Measurements from ENCODE around the gene VAMP7. TPM values are rescaled to one million over a fixed set of nuclear protein-coding genes. Genes with fewer than 3 reads are reported as not detected.

Gene VAMP7
- total RNA-seq, 1 experiment from 2014 or later = 78.4 TPM

DNA sequence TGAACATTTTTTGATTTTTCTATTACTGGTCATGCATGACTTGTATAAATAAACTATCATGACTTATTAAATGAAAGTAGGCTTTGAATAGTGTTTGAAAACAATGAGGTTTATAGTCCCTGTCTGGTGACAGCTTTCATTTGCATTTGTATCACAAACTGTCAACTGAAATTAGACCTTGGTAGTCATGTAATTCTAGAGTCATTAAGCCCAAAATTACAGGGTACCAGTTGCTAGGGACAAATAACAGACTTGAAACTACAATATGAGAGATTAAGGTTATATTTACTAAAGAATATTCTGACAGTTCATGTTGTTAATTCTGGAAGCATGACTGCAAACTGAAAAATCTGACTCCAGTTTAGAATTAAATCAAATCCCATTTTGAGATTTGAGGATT lies 9.2 kb upstream of the VAMP7 start:
- H3K27me3 ChIP-seq (ENCODE audit: control insufficient read depth, insufficient read depth, low read length) = peaks cover 3% of the 10 kb centered on the region; the same call in 1 of the 2 replicates
- intact Hi-C loops (cut with micrococcal nuclease; ENCODE audit: unreplicated experiment) (no loop called here), in situ Hi-C loops (cut with HindIII; ENCODE audit: low pct_unique_long_range_greater_than_20kb, low sequenced_read_pairs) (no loop called here)
- H3K27ac ChIP-seq (ENCODE audit: low read length) = no peak overlapping the region
- no peaks in the 10 kb centered on the region for H3K36me3 ChIP-seq (ENCODE audit: control insufficient read depth, insufficient read depth, low read length)
- DNase-seq (ENCODE audit: low read depth, low spot score) = no peak
- no peak overlapping the region for H3K4me3 ChIP-seq (ENCODE audit: low read depth in 2 of 2, low read length in 2 of 2)
- no peaks in the 10 kb centered on the region for H3K4me1 ChIP-seq (ENCODE audit: control insufficient read depth, insufficient read depth, low read length)
- CTCF ChIA-PET = no interaction called here
- POLR2A ChIA-PET = no interaction called here
- no TSS peak for BruUV-seq (replicated peaks)
- TF ChIP-seq, protein P1, sequence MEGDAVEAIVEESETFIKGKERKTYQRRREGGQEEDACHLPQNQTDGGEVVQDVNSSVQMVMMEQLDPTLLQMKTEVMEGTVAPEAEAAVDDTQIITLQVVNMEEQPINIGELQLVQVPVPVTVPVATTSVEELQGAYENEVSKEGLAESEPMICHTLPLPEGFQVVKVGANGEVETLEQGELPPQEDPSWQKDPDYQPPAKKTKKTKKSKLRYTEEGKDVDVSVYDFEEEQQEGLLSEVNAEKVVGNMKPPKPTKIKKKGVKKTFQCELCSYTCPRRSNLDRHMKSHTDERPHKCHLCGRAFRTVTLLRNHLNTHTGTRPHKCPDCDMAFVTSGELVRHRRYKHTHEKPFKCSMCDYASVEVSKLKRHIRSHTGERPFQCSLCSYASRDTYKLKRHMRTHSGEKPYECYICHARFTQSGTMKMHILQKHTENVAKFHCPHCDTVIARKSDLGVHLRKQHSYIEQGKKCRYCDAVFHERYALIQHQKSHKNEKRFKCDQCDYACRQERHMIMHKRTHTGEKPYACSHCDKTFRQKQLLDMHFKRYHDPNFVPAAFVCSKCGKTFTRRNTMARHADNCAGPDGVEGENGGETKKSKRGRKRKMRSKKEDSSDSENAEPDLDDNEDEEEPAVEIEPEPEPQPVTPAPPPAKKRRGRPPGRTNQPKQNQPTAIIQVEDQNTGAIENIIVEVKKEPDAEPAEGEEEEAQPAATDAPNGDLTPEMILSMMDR (IDR thresholded peaks at IDR 0.05) = no peak
- TF ChIP-seq SIN3A (IDR thresholded peaks at IDR 0.05; ENCODE audit: borderline replicate concordance, insufficient read depth, low read depth, low read length) = no peak
- TF ChIP-seq, protein P2, sequence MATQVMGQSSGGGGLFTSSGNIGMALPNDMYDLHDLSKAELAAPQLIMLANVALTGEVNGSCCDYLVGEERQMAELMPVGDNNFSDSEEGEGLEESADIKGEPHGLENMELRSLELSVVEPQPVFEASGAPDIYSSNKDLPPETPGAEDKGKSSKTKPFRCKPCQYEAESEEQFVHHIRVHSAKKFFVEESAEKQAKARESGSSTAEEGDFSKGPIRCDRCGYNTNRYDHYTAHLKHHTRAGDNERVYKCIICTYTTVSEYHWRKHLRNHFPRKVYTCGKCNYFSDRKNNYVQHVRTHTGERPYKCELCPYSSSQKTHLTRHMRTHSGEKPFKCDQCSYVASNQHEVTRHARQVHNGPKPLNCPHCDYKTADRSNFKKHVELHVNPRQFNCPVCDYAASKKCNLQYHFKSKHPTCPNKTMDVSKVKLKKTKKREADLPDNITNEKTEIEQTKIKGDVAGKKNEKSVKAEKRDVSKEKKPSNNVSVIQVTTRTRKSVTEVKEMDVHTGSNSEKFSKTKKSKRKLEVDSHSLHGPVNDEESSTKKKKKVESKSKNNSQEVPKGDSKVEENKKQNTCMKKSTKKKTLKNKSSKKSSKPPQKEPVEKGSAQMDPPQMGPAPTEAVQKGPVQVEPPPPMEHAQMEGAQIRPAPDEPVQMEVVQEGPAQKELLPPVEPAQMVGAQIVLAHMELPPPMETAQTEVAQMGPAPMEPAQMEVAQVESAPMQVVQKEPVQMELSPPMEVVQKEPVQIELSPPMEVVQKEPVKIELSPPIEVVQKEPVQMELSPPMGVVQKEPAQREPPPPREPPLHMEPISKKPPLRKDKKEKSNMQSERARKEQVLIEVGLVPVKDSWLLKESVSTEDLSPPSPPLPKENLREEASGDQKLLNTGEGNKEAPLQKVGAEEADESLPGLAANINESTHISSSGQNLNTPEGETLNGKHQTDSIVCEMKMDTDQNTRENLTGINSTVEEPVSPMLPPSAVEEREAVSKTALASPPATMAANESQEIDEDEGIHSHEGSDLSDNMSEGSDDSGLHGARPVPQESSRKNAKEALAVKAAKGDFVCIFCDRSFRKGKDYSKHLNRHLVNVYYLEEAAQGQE (IDR thresholded peaks at IDR 0.05; ENCODE audit: insufficient read depth in 1 of 2, low read depth in 2 of 2, low read length in 1 of 2) = no peak
- TF ChIP-seq TCF7L2 (IDR thresholded peaks at IDR 0.05; ENCODE audit: low read depth, low read length) = no peak
- no peak for TF ChIP-seq POLR2AphosphoS5 (IDR thresholded peaks at IDR 0.05; ENCODE audit: low read depth, low read length)
- peaks cover 5% of the 10 kb centered on the region; the same call in 1 of the 2 replicates for H3K9me3 ChIP-seq (ENCODE audit: control insufficient read depth, insufficient read depth, low read depth, low read length)
- ATAC-seq = no peak

DNA sequence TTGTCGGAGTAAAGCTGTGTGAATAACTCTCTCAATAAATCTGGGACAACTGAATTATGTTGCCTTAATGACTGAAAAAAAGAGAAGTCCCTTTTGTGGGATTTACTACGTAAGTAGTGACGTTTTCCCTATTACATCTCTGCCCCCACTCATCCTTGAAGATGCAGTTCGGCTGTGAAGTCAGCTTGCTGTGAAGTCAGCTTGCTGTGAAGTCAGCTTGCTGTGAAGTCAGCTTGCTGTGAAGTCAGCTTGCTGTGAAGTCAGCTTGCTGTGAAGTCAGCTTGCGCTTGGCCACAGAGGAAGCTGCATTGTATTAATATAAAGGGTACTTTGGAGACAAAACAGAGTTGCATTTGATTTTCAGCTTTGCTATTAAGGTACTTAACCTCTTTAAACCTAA lies 8.0 kb upstream of the VAMP7 start:
- H3K4me3 ChIP-seq (ENCODE audit: low read depth in 2 of 2, low read length in 2 of 2) = no peak overlapping the region
- peaks cover 3% of the 10 kb centered on the region; the same call in 1 of the 2 replicates for H3K27me3 ChIP-seq (ENCODE audit: control insufficient read depth, insufficient read depth, low read length)
- ChIA-PET CTCF (no interaction called here), POLR2A (no interaction called here)
- TF ChIP-seq SIN3A (IDR thresholded peaks at IDR 0.05; ENCODE audit: borderline replicate concordance, insufficient read depth, low read depth, low read length) = no peak
- TF ChIP-seq POLR2AphosphoS5 (IDR thresholded peaks at IDR 0.05; ENCODE audit: low read depth, low read length) = no peak
- TF ChIP-seq, protein P1 (IDR thresholded peaks at IDR 0.05) = no peak
- TF ChIP-seq, protein P2 (IDR thresholded peaks at IDR 0.05; ENCODE audit: insufficient read depth in 1 of 2, low read depth in 2 of 2, low read length in 1 of 2) = no peak
- no peak for TF ChIP-seq TCF7L2 (IDR thresholded peaks at IDR 0.05; ENCODE audit: low read depth, low read length)
- ATAC-seq (no peak), DNase-seq (ENCODE audit: low read depth, low spot score) (no peak)
- no TSS peak for BruUV-seq (replicated peaks)
- no peak overlapping the region for H3K27ac ChIP-seq (ENCODE audit: low read length)
- intact Hi-C loops (cut with micrococcal nuclease; ENCODE audit: unreplicated experiment) = no loop called here
- H3K9me3 ChIP-seq (ENCODE audit: control insufficient read depth, insufficient read depth, low read depth, low read length) = peaks cover under 1% of the 10 kb centered on the region; the same call in 1 of the 2 replicates
- H3K4me1 ChIP-seq (ENCODE audit: control insufficient read depth, insufficient read depth, low read length) = no peaks in the 10 kb centered on the region
- in situ Hi-C loops (cut with HindIII; ENCODE audit: low pct_unique_long_range_greater_than_20kb, low sequenced_read_pairs) = no loop called here
- no peaks in the 10 kb centered on the region for H3K36me3 ChIP-seq (ENCODE audit: control insufficient read depth, insufficient read depth, low read length)

All from Panc1 (cell line).